NCI-H1417 (cell line): ENCODE measurements around the gene POLR3C.
A peak's percentile ranks its signal among the peaks of the same experiment; 100 is the strongest.

ENCODE experiments used
- DNase-seq, 3 experiments: peaks; one replicate each; lab custom pipeline; 2025; lab: John Stamatoyannopoulos, UW

Gene POLR3C

GRCh38 chr1:145871994-145872924, 48.3 kb downstream of the POLR3C start:
- no peak for DNase-seq

- no peak for DNase-seq
These were observed 50.6 kb downstream of the POLR3C start for GRCh38 chr1:145874646-145875045.

GRCh38 chr1:145877923-145878486, 54.0 kb downstream of the POLR3C start:
- no peak for DNase-seq

GRCh38 chr1:145878724-145879123, 54.7 kb downstream of the POLR3C start:
- peak in 2 of 3 experiments; percentile 41 to 78 for DNase-seq

GRCh38 chr1:145879775-145880174, 55.8 kb downstream of the POLR3C start:
- peak; percentile 89 to 100 (median 99) for DNase-seq

GRCh38 chr1:145884675-145885074, 60.7 kb downstream of the POLR3C start:
- DNase-seq: no peak

- DNase-seq: peak in 1 of 3 experiments; percentile 96
These were observed 61.8 kb downstream of the POLR3C start, which contains the start of gene ANKRD35 for GRCh38 chr1:145885738-145886287. Gene ANKRD35, minus strand, starts transcription at chr1:145885866. Its CDS starts 108 bp downstream, at chr1:145885758.

GRCh38 chr1:145886390-145886789, 62.4 kb downstream of the POLR3C start:
- DNase-seq: no peak

GRCh38 chr1:145886816-145887215, 62.8 kb downstream of the POLR3C start:
- DNase-seq: peak in 1 of 3 experiments; percentile 39

- DNase-seq: no peak
These were observed 63.6 kb downstream of the POLR3C start for GRCh38 chr1:145887631-145888030.

- peak in 2 of 3 experiments; percentile 57 to 90 for DNase-seq
These were observed 65.7 kb downstream of the POLR3C start for GRCh38 chr1:145889722-145890121.

- peak in 1 of 3 experiments; percentile 53 for DNase-seq
These were observed 67.1 kb downstream of the POLR3C start for GRCh38 chr1:145891143-145891542.

- peak; percentile 94 to 99 (median 98) for DNase-seq
These were observed 67.8 kb downstream of the POLR3C start for GRCh38 chr1:145891587-145892485.

- no peak for DNase-seq
These were observed 68.6 kb downstream of the POLR3C start for GRCh38 chr1:145892486-145893087.

- DNase-seq: no peak
These were observed 69.5 kb downstream of the POLR3C start for GRCh38 chr1:145893306-145894055.
